HG03025 (cell line): ENCODE data around the gene UPP2.

ENCODE experiments used
- ATAC-seq: cut with Tn5 transposase; IDR thresholded peaks from one replicate; pipeline ENCODE4 v1.9.1; 2021; ENCODE audit warnings: mild to moderate bottlenecking, moderate library complexity; ENCODE audit not compliant: unreplicated experiment, low FRiP score

Gene UPP2

GRCh38 chr2:158103411-158104012, 1.8 kb downstream of the UPP2 start:
- no peak for ATAC-seq

- no peak for ATAC-seq
Measured at GRCh38 chr2:158104903-158105302, 3.2 kb downstream of the UPP2 start.

GRCh38 chr2:158112992-158113391, 11.3 kb downstream of the UPP2 start:
- ATAC-seq: no peak

- no peak for ATAC-seq
Measured at GRCh38 chr2:158113741-158114295, 12.1 kb downstream of the UPP2 start.

- no peak for ATAC-seq
Measured at GRCh38 chr2:158114516-158114915, 12.8 kb downstream of the UPP2 start.

GRCh38 chr2:158115202-158115767, 13.6 kb downstream of the UPP2 start:
- no peak for ATAC-seq

- no peak for ATAC-seq
Measured at GRCh38 chr2:158116936-158117335, 15.3 kb downstream of the UPP2 start.

- no peak for ATAC-seq
Measured at GRCh38 chr2:158120102-158120501, 18.4 kb downstream of the UPP2 start.

GRCh38 chr2:158120664-158121641, 19.3 kb downstream of the UPP2 start:
- ATAC-seq: no peak

- no peak for ATAC-seq
Measured at GRCh38 chr2:158124896-158125295, 23.2 kb downstream of the UPP2 start.

- no peak for ATAC-seq
Measured at GRCh38 chr2:158125756-158126498, 24.3 kb downstream of the UPP2 start.

GRCh38 chr2:158127380-158127804, 25.7 kb downstream of the UPP2 start:
- ATAC-seq: no peak

- no peak for ATAC-seq
Measured at GRCh38 chr2:158128168-158128973, 26.7 kb downstream of the UPP2 start.

GRCh38 chr2:158129037-158129436, 27.4 kb downstream of the UPP2 start:
- ATAC-seq: no peak

- ATAC-seq: no peak
Measured at GRCh38 chr2:158130832-158131473, 29.3 kb downstream of the UPP2 start.

- ATAC-seq: no peak
Measured at GRCh38 chr2:158131483-158131912, 29.8 kb downstream of the UPP2 start.

- ATAC-seq: no peak
Measured at GRCh38 chr2:158131919-158132566, 30.4 kb downstream of the UPP2 start.

- no peak for ATAC-seq
Measured at GRCh38 chr2:158134055-158134454, 32.4 kb downstream of the UPP2 start.

- ATAC-seq: no peak
Measured at GRCh38 chr2:158134655-158135054, 33.0 kb downstream of the UPP2 start.
